A549 (cell line): ENCODE measurements around the gene FAM72A. TPM values are rescaled to one million over a fixed set of nuclear protein-coding genes. Genes with fewer than 3 reads are reported as not detected.

Source experiments
- ATAC-seq, 2 experiments: fragments of 200-7000 bp in 1 of 2; fragments of >200 bp in 1 of 2; cut with Nextera tagmentation in 1 of 2; cut with Tn5 transposase in 1 of 2; 3 replicates each; pipeline versions ENCODE4 v1.8.0 to v1.9.1; 2018 to 2020; ENCODE audit warnings: mild to moderate bottlenecking in 1 of 2, moderate library complexity in 1 of 2
- CTCF ChIA-PET: fragments of 300-600 bp; sonication (Branson Sonifier 250); formaldehyde crosslinking; extraction: SDS; loops from one replicate; lab custom pipeline; 2021; ENCODE audit warnings: antibody characterized with exemption, inconsistent platforms; lab: Yijun Ruan, JAX
- POLR2A ChIA-PET: fragments of 350-600 bp; formaldehyde crosslinking; extraction: SDS; loops from one replicate; lab custom pipeline; 2021; ENCODE audit warnings: antibody characterized with exemption, inconsistent platforms; lab: Yijun Ruan, JAX
- DNase-seq, 2 experiments: peaks; one replicate each; pipeline versions ENCODE4 v3.0.0 to v3.0.0-alpha.2; 2011 to 2016; ENCODE audit warnings: low read depth in 1 of 2, low spot score in 1 of 2
- FAIRE-seq: peaks from 2 replicates; lab custom pipeline; 2011; peaks lifted over from hg19 to GRCh38; lab: Jason Lieb, UNC
- H3K27ac ChIP-seq, 2 experiments: fragments of >200 bp; sonication (Bioruptor Twin); formaldehyde crosslinking; 3 replicates each; pipeline ENCODE4 v1.5.1; 2016 to 2017
- H3K4me1 ChIP-seq: fragments of >200 bp; sonication (Bioruptor Twin); formaldehyde crosslinking; 3 replicates; pipeline ENCODE4 v1.6.1; 2016
- H3K4me2 ChIP-seq: fragments of >200 bp; sonication (Bioruptor Twin); formaldehyde crosslinking; 3 replicates; pipeline ENCODE4 v1.6.1; 2016
- H3K4me3 ChIP-seq: fragments of >200 bp; sonication (Bioruptor Twin); formaldehyde crosslinking; 3 replicates; pipeline ENCODE4 v1.5.1; 2016
- H3K9me3 ChIP-seq: fragments of >200 bp; sonication (Bioruptor Twin); formaldehyde crosslinking; 3 replicates; pipeline ENCODE4 v1.6.1; 2016
- BCL3 ChIP-seq: fragments of >200 bp; sonication (Bioruptor Twin); formaldehyde crosslinking; IDR thresholded peaks from 3 replicates; pipeline ENCODE4 v1.6.1; 2016
- CBX2 ChIP-seq: fragments of 200-600 bp; sonication (generic); IDR thresholded peaks from 2 replicates; pipeline ENCODE4 v1.6.1; 2016; ENCODE audit warnings: low read depth, mild to moderate bottlenecking, borderline replicate concordance
- CHD2 ChIP-seq: fragments of 150-350 bp; IDR thresholded peaks from 2 replicates; pipeline ENCODE4 v1.6.1; 2014; ENCODE audit warnings: low read length; ENCODE audit not compliant: partially characterized antibody
- ELK1 ChIP-seq: fragments of 150-350 bp; IDR thresholded peaks from 2 replicates; pipeline ENCODE4 v1.6.1; 2014; ENCODE audit warnings: low read depth, mild to moderate bottlenecking, low read length
- FOSL2 ChIP-seq, 2 experiments: fragments of 450-650 bp in 1 of 2; fragments of >200 bp in 1 of 2; sonication (Bioruptor Twin) in 1 of 2; formaldehyde crosslinking; IDR thresholded peaks; 2 replicates each; pipeline versions ENCODE4 v1.5.0 to v1.6.1; 2016 to 2020; ENCODE audit warnings: mild to moderate bottlenecking in 1 of 2, moderate library complexity in 1 of 2
- HMGXB4 ChIP-seq: fragments of 250-450 bp; sonication (Bioruptor Pico); IDR thresholded peaks from 2 replicates; pipeline ENCODE4 v1.5.0; 2021; ENCODE audit warnings: mild to moderate bottlenecking, moderate library complexity, borderline replicate concordance
- HOXB13 ChIP-seq: fragments of 250-450 bp; sonication (Bioruptor Pico); IDR thresholded peaks from 2 replicates; pipeline ENCODE4 v1.5.0; 2020; ENCODE audit warnings: low read depth, mild to moderate bottlenecking, moderate library complexity
- KDM5A ChIP-seq: fragments of 200-600 bp; sonication (generic); IDR thresholded peaks from 2 replicates; pipeline ENCODE4 v1.6.1; 2016; ENCODE audit warnings: antibody characterized with exemption, mild to moderate bottlenecking
- MAZ ChIP-seq: fragments of 150-350 bp; IDR thresholded peaks from 2 replicates; pipeline ENCODE4 v1.6.1; 2014; ENCODE audit warnings: antibody characterized with exemption, low read depth, low read length, borderline replicate concordance
- POLR2A ChIP-seq: IDR thresholded peaks from 2 replicates; pipeline ENCODE4 v1.6.1; 2012; ENCODE audit warnings: mild to moderate bottlenecking, low read length
- RAD21 ChIP-seq, 2 experiments: fragments of >200 bp in 1 of 2; sonication (Bioruptor Twin) in 1 of 2; formaldehyde crosslinking in 1 of 2; IDR thresholded peaks in 1 of 2; conservative IDR thresholded peaks in 1 of 2; 2 replicates in 1 of 2; 3 replicates in 1 of 2; pipeline ENCODE4 v1.6.1; 2012 to 2018; ENCODE audit warnings: inconsistent platforms in 1 of 2
- REST ChIP-seq: fragments of 200-600 bp; sonication (generic); IDR thresholded peaks from 2 replicates; pipeline ENCODE4 v1.6.1; 2016; ENCODE audit warnings: antibody characterized with exemption, mild to moderate bottlenecking, moderate library complexity
- RFX5 ChIP-seq: fragments of 450-650 bp; IDR thresholded peaks from 2 replicates; pipeline ENCODE4 v1.7.1; 2014; ENCODE audit warnings: antibody characterized with exemption, mild to moderate bottlenecking, moderate library complexity
- TFCP2L1 ChIP-seq: fragments of 250-450 bp; sonication (Bioruptor Pico); IDR thresholded peaks from 2 replicates; pipeline ENCODE4 v1.5.0; 2021; ENCODE audit warnings: mild to moderate bottlenecking
- ZC3H11A ChIP-seq: fragments of 450-650 bp; IDR thresholded peaks from 2 replicates; pipeline ENCODE4 v1.6.1; 2014; ENCODE audit warnings: antibody characterized with exemption, mild to moderate bottlenecking
- ZFP36 ChIP-seq: fragments of 450-650 bp; IDR thresholded peaks from 2 replicates; pipeline ENCODE4 v1.6.1; 2014; ENCODE audit warnings: borderline replicate concordance; ENCODE audit not compliant: partially characterized antibody
- ZSCAN20 ChIP-seq: fragments of 250-450 bp; sonication (Bioruptor Pico); IDR thresholded peaks from 2 replicates; pipeline ENCODE4 v1.8.0; 2022; ENCODE audit warnings: mild to moderate bottlenecking, moderate library complexity
- WGBS: methylation state at CpG from one replicate; pipeline ENCODE4 v1.1.6; 2017; ENCODE audit errors: missing lambda C conversion rate; 5-methylcytosine and 5-hydroxymethylcytosine counted together
- polyA plus RNA-seq, 4 experiments: library from polyadenylated mRNA; depleted of rRNA in 3 of 4; stranded (reverse); fragments of >200 nt; fragmentation: RNase III in 1 of 4; extraction: RNeasy Plus Mini Kit Qiagen cat#74134 plus additional on column Dnase treatment in 1 of 4; gene quantifications; 2 replicates in 3 of 4; 3 replicates in 1 of 4; pipeline ENCODE4 v1.2.3, GENCODE V29; 2011 to 2017

The FAM72A gene
- polyA plus RNA-seq, 2 of the 4 experiments (the other 2 are of a cell fraction) = 17.5 to 18.8 TPM

- TF ChIP-seq HMGXB4 (CRISPR knock-in tag) (no peak), RAD21 (conservative IDR thresholded peaks at IDR 0.05 in 1 of 2, IDR thresholded peaks at IDR 0.05 in 1 of 2) (no peak), RFX5 (no peak), ELK1 (no peak), CHD2 (no peak), KDM5A (no peak), BCL3 (no peak), POLR2A (no peak), ZC3H11A (no peak), CBX2 (no peak)
These were observed 58.0 kb downstream of the FAM72A start (continued) for GRCh38 chr1:206144605-206145004.

GRCh38 chr1:206143537-206144172 lies 59.0 kb downstream of the FAM72A start:
- WGBS = 81% methylated on average over 12 of the region's 15 CpGs
- no peak for ATAC-seq
- no peaks in the 10 kb centered on the region for H3K9me3 ChIP-seq

More at GRCh38 chr1:206143537-206144172, 59.0 kb downstream of the FAM72A start:
- ChIA-PET CTCF (interaction anchor here (1.1 to 2.5 kb wide), 2 partner anchors 113 to 158 kb away, joined by 4 to 7 read pairs; no protein-coding TSS in a partner anchor), POLR2A (no interaction called here)
- no peaks in the 10 kb centered on the region for H3K4me1 ChIP-seq
- FAIRE-seq (no peak), DNase-seq (no peak)
- H3K27ac ChIP-seq = no peak overlapping the region
- no peak overlapping the region for H3K4me2 ChIP-seq
- TF ChIP-seq ZSCAN20 (CRISPR knock-in tag) (no peak), REST (no peak), TFCP2L1 (CRISPR knock-in tag) (no peak), FOSL2 (IDR thresholded peaks at IDR 0.05) (no peak), FOSL2 (CRISPR knock-in tag; IDR thresholded peaks at IDR 0.05) (no peak), HOXB13 (no peak), ZFP36 (no peak), KDM5A (no peak), MAZ (no peak)
- H3K4me3 ChIP-seq = no peak overlapping the region
